Left ventricle myocardium inferior (tissue), 1 donor: ENCODE measurements around the gene FAM171A2. TPM values are rescaled to one million over a fixed set of nuclear protein-coding genes. Genes with fewer than 3 reads are reported as not detected.
"Not testable (repeated sequence)": the region's sequence is repeated elsewhere in the genome, so short reads cannot be mapped to it uniquely, and the experiment has no call there.

ENCODE experiments used
- DNase-seq: peaks from one replicate; pipeline ENCODE4 v3.0.0-alpha.2; 2020
- H3K27ac ChIP-seq: fragments of 200-600 bp; replicated peaks from 2 replicates; pipeline ENCODE4 v1.8.0; 2021
- H3K27me3 ChIP-seq: fragments of 200-600 bp; 2 replicates; pipeline ENCODE4 v1.8.0; 2021; ENCODE audit warnings: low read depth
- H3K36me3 ChIP-seq: fragments of 200-600 bp; 2 replicates; pipeline ENCODE4 v1.8.0; 2021
- H3K4me1 ChIP-seq: fragments of 200-600 bp; 2 replicates; pipeline ENCODE4 v1.8.0; 2021
- H3K4me3 ChIP-seq: fragments of 200-600 bp; 2 replicates; pipeline ENCODE4 v1.8.0; 2021; ENCODE audit warnings: mild to moderate bottlenecking, moderate library complexity
- H3K9me3 ChIP-seq: fragments of 200-600 bp; replicated peaks from 2 replicates; pipeline ENCODE4 v1.8.0; 2021
- intact Hi-C: fragments of 100-400 bp; cut with micrococcal nuclease; formaldehyde crosslinking; loops from one replicate; pipeline ENCODE4 v1.11.0; 2022
- total RNA-seq: library from RNA; stranded (reverse); fragmentation: NEBNext Ultra II Directional; extraction: Animal tissue kit (Norgen Biotek cat#: 25700); gene quantifications from one replicate; pipeline ENCODE4 v1.2.1, GENCODE V29; 2021
- TF ChIP-seq, protein P1 (sequence below): fragments of 200-600 bp; IDR thresholded peaks from 2 replicates; pipeline ENCODE4 v1.8.0; 2021; ENCODE audit warnings: antibody characterized with exemption, mild to moderate bottlenecking, borderline replicate concordance
- donor health status: DM: no; HTN: yes; CAD: no; lungs with severe emphysema.

The FAM171A2 gene
- total RNA-seq, 1 donor from 2014 or later, result 0.55 TPM

DNA sequence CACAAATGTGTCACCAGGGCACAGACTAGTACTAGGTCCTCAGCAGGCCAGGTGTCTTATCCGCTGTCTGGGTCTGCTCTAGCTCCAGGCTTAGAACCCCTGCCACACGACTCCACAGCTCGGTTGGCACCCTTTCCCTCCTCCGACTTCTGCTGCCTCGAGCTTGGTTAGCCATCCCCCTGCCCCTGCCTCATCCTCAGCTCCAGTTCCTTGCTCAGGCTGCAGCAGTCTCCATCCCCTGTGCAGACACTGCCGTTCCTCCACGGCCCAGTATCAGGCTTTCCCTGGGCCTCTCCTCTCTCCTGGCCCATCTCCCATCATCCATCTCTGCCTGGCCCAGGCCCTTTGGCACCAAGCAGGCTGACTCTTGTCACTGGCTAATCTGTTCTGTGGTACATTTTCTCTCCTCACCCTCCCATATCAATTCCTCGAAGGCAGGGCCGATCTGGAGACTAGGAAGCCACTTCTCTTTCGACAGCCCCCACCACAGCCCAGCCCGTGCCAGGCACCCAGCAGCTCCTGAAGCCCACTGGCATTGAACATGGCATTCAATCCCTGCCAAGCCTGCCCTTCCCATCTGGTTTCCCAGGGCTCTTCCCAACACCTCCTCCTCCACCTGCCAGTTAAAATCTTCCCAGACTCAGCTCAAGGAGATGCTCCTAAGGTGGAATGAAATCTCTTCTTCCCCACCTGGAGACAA is 20.0 kb downstream of the FAM171A2 start:
- TF ChIP-seq, protein P1, sequence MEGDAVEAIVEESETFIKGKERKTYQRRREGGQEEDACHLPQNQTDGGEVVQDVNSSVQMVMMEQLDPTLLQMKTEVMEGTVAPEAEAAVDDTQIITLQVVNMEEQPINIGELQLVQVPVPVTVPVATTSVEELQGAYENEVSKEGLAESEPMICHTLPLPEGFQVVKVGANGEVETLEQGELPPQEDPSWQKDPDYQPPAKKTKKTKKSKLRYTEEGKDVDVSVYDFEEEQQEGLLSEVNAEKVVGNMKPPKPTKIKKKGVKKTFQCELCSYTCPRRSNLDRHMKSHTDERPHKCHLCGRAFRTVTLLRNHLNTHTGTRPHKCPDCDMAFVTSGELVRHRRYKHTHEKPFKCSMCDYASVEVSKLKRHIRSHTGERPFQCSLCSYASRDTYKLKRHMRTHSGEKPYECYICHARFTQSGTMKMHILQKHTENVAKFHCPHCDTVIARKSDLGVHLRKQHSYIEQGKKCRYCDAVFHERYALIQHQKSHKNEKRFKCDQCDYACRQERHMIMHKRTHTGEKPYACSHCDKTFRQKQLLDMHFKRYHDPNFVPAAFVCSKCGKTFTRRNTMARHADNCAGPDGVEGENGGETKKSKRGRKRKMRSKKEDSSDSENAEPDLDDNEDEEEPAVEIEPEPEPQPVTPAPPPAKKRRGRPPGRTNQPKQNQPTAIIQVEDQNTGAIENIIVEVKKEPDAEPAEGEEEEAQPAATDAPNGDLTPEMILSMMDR, result no peak

DNA sequence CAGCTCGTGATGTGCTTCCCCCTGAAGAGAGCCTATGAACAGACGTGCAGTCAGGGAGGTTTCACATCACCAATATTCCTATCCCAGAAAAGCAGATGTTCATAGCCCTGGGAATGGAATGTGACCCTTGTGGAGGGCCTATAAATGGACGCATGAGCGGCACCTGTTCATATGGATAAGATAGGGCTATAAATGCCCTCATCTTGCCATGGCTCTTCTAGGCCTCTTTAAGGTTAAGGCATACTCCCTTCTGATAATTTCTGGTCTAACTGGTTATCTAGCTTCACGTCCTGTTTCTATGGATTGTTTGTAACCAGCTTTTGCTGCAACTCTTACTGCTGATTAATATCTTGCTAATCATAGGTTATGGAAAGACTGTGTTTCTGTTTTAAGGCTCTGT is 23.1 kb downstream of the FAM171A2 start:
- H3K36me3 ChIP-seq, H3K27me3 ChIP-seq, H3K9me3 ChIP-seq, H3K4me3 ChIP-seq, H3K27ac ChIP-seq, DNase-seq, intact Hi-C loops: not testable (repeated sequence)
- peaks cover 24% of the 10 kb centered on the region for H3K4me1 ChIP-seq

More for the DNA sequence above, 20.0 kb downstream of the FAM171A2 start:
- H3K36me3 ChIP-seq, result no peaks in the 10 kb centered on the region
- intact Hi-C loops, result no loop called here
- no peaks in the 10 kb centered on the region for H3K9me3 ChIP-seq
- DNase-seq, result no peak
- no peak overlapping the region for H3K4me3 ChIP-seq
- no peaks in the 10 kb centered on the region for H3K27me3 ChIP-seq
- H3K4me1 ChIP-seq, result peaks cover 29% of the 10 kb centered on the region
- H3K27ac ChIP-seq, result no peak overlapping the region

DNA sequence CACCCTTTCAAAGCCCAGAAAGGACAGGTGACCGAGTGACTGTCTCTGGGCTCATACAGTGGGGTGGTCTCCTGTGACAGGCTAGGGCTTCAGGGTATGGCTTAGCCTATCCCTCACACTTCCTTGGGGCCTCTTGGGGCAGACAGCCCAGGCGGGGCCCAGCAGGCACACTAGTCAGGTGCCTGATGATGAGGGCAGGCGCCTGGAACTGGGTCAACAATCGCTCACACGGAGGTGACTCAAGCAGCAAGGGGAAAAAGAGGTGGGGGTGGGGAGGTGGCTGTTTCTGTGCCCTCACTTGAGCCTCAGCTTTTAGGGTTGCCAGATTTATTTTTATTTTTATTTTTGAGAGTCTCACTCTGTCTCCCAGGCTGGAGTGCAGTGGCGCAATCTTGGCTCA is 25.0 kb downstream of the FAM171A2 start:
- TF ChIP-seq, protein P1, result no peak
- intact Hi-C loops, result no loop called here
- peak overlapping the region; percentile 33 for H3K27ac ChIP-seq
- no peak for DNase-seq
- H3K9me3 ChIP-seq, result no peaks in the 10 kb centered on the region
- H3K4me3 ChIP-seq, result no peak overlapping the region
- peaks cover 10% of the 10 kb centered on the region for H3K4me1 ChIP-seq
- H3K36me3 ChIP-seq, result no peaks in the 10 kb centered on the region
- H3K27me3 ChIP-seq, result peaks cover 8% of the 10 kb centered on the region

DNA sequence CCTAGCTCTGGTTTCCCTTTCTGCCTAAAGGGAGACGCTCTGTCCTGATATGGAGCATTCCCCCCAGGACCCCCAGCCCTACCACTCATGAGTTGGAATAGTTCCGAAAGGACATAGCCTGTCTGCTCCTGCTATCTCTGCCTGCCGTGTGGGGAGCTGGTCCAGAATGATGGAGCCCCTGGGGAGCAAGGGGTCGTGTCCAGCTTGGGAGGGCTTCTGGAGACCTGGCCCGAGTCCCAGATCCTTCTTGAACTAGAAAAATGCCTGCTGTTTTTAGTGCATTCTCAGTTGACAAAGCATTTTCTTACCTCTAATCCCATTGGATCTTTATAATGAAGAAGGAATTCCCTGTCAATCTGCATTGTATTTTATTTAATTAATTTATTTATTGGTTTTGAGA is 27.7 kb downstream of the FAM171A2 start:
- no peak for DNase-seq
- TF ChIP-seq, protein P1, result no peak
- no peaks in the 10 kb centered on the region for H3K36me3 ChIP-seq
- no peak overlapping the region for H3K27ac ChIP-seq
- intact Hi-C loops, result no loop called here
- H3K27me3 ChIP-seq, result peaks cover 8% of the 10 kb centered on the region
- H3K4me1 ChIP-seq, result peaks cover 19% of the 10 kb centered on the region
- no peak overlapping the region for H3K4me3 ChIP-seq
- H3K9me3 ChIP-seq, result no peaks in the 10 kb centered on the region

DNA sequence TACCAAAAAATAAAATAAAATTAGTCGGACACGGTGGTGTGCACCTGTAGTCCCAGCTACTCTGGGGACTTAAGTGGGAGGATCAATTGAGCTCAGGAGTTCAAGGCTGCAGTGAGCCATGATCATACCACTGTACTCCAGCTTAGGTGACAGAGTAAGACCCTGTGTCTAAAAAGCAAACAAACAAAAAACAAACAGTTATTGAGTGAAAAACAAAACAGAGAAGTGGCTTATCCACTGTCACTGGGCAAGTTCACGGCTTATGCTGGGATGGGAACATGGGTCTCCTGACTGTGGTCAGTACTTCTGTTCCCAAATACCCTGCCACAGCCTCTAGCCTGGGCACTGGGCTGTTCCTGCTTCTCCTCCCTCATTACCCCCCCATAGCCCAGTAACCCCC is 28.1 kb downstream of the FAM171A2 start:
- TF ChIP-seq, protein P1, result no peak
- intact Hi-C loops, result no loop called here
- DNase-seq, result no peak
- Histone ChIP-seq H3K36me3 (no peaks in the 10 kb centered on the region), H3K27ac (no peak overlapping the region), H3K9me3 (no peaks in the 10 kb centered on the region), H3K27me3 (peaks cover 8% of the 10 kb centered on the region), H3K4me3 (no peak overlapping the region), H3K4me1 (peaks cover 21% of the 10 kb centered on the region)

DNA sequence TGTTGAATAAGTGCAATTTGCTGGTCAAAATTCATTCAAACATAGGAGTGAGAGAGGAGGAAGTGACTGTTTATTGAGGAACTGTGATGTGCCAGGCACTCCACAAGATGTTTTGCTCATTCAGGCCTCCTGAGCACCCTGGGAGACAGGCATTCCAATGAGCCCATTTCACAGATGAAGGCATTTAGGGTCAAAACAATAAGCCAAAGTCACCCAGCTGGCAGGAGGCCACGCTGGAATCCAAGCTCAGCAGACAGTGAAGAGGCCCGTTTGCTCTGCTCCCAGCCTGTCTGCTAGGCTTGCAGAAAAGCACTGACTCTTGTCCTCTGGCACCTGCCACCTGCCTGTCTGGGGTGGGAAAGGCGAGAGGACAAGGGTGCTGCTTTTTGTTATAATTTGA is 28.9 kb downstream of the FAM171A2 start:
- Histone ChIP-seq H3K27ac (no peak overlapping the region), H3K27me3 (peaks cover 8% of the 10 kb centered on the region), H3K4me3 (no peak overlapping the region), H3K4me1 (peaks cover 21% of the 10 kb centered on the region), H3K9me3 (no peaks in the 10 kb centered on the region), H3K36me3 (no peaks in the 10 kb centered on the region)
- intact Hi-C loops, result loop anchor here (5.0 kb wide), 1 partner anchor 122 kb away; no protein-coding TSS in a partner anchor
- TF ChIP-seq, protein P1, result no peak
- no peak for DNase-seq
